HUES6 (cell line): Measurements from ENCODE around the gene FBXW9.
"Not testable (repeated sequence)": the region's sequence is repeated elsewhere in the genome, so short reads cannot be mapped to it uniquely, and the experiment has no call there.

Source experiments
- H3K27ac ChIP-seq: 2 replicates; pipeline ENCODE4 v1.7.0; 2013; ENCODE audit warnings: low read depth, mild to moderate bottlenecking, low read length, inconsistent platforms
- H3K27me3 ChIP-seq: 2 replicates; pipeline ENCODE4 v1.6.1; 2013; ENCODE audit warnings: low read length; ENCODE audit not compliant: control insufficient read depth, insufficient read depth
- H3K36me3 ChIP-seq: 2 replicates; pipeline ENCODE4 v1.6.1; 2013; ENCODE audit warnings: low read length; ENCODE audit not compliant: control insufficient read depth, insufficient read depth
- H3K4me1 ChIP-seq: 2 replicates; pipeline ENCODE4 v1.6.1; 2013; ENCODE audit warnings: low read length; ENCODE audit not compliant: control insufficient read depth, insufficient read depth
- H3K4me3 ChIP-seq: 2 replicates; pipeline ENCODE4 v1.5.1; 2013; ENCODE audit warnings: low read depth, low read length
- H3K9ac ChIP-seq: one replicate; pipeline ENCODE4 v1.6.1; 2013; ENCODE audit warnings: mild to moderate bottlenecking, low read length
- H3K9me3 ChIP-seq: 2 replicates; pipeline ENCODE4 v1.6.1; 2013; ENCODE audit warnings: low read depth, low read length; ENCODE audit not compliant: control insufficient read depth, insufficient read depth

The FBXW9 gene

GRCh38 chr19:12648088-12648487 is 48.3 kb downstream of the FBXW9 start:
- H3K27ac ChIP-seq: no peak overlapping the region; the same call in 1 of the 2 replicates
- peak overlapping the region; percentile 76 for H3K4me3 ChIP-seq
- H3K9me3 ChIP-seq: no peaks in the 10 kb centered on the region
- H3K36me3 ChIP-seq: peaks cover 6% of the 10 kb centered on the region
- no peaks in the 10 kb centered on the region for H3K27me3 ChIP-seq
- peak overlapping the region; percentile 17 for H3K9ac ChIP-seq
- H3K4me1 ChIP-seq: no peaks in the 10 kb centered on the region

DNA sequence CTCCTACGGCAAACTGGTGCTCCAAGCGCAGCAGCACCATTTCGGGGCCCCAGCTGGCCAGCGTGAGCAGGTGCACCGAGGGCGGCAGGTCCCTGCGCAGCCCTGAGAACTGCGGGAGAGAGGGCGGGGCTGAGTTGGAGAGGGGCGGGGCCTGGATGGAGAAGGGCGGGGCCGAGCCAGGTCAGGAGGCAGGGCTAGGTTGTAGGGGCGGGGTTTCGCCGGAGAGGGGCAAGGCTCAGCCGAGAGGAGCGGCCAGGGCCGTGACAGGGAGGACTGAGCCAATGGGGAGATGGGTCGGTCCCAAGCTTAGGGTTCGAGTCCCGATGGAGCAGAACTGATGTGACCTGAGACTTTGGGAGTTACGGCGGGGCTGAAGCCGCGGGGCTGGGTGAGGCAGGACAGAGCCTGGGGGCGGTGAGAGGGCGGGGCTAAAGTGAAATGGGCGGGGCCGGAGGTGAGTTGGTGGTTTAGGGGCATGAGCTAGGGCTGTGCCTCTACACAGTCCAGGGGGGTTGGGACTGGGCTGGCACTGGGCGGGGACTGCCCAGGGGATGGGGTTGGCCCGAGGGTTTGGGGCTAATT is 48.9 kb downstream of the FBXW9 start:
- Histone ChIP-seq H3K4me1 (no peaks in the 10 kb centered on the region), H3K9ac (peak overlapping the region; percentile 17), H3K27ac (no peak overlapping the region), H3K4me3 (peak overlapping the region; percentile 76), H3K9me3 (no peaks in the 10 kb centered on the region), H3K27me3 (no peaks in the 10 kb centered on the region), H3K36me3 (peaks cover 6% of the 10 kb centered on the region)

GRCh38 chr19:12647047-12647446 is 49.4 kb downstream of the FBXW9 start:
- Histone ChIP-seq H3K27me3 (no peaks in the 10 kb centered on the region), H3K9me3 (no peaks in the 10 kb centered on the region), H3K4me3 (peak overlapping the region; percentile 30), H3K4me1 (no peaks in the 10 kb centered on the region), H3K27ac (no peak overlapping the region), H3K36me3 (peaks cover 4% of the 10 kb centered on the region; the same call in 1 of the 2 replicates), H3K9ac (no peak overlapping the region)

DNA sequence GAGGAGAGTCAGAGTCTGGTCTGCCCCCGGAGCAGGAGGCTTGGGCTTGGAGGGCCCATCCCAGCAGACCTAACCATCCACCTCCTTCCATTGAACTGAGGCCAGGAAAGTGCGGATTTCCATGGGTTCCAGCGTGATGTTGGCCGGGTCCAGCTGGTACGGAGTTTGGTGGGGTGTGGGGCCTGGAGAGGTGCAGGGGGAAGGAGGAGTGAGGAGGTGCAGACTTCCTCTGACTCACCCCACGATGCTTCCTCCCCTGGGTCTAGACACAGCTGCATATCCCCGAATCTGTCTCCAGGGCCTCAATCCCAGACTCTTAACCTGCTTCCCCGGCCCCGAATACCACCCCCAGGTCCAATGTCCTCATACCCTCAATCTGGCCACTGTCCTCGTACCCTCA is 49.9 kb downstream of the FBXW9 start:
- H3K4me1 ChIP-seq: no peaks in the 10 kb centered on the region

DNA sequence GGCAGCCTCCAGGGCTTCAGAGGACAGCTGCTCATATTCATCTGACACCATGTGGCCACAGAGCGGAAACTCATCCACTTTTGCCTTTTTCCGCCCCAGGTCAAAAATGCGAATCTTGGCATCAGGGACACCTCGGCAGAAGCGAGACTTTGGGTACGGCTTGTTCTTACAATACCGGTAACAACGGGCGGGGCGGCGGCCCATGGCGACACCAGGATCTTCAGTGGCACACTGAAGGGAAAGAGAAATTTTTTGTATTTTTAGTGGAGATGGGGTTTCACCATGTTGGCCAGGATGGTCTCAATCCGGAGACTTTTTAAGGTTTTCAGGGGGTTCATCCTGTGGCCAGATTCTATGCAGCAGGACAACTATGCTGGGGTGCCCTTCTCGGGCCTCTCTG is 52.7 kb downstream of the FBXW9 start:
- not testable (repeated sequence) for H3K27ac ChIP-seq, H3K9ac ChIP-seq, H3K36me3 ChIP-seq, H3K4me1 ChIP-seq, H3K9me3 ChIP-seq, H3K27me3 ChIP-seq, H3K4me3 ChIP-seq

More for the DNA sequence above, 49.9 kb downstream of the FBXW9 start:
- Histone ChIP-seq H3K9ac (no peak overlapping the region), H3K27me3 (no peaks in the 10 kb centered on the region), H3K36me3 (peaks cover 2% of the 10 kb centered on the region; the same call in 1 of the 2 replicates), H3K4me3 (no peak overlapping the region), H3K9me3 (no peaks in the 10 kb centered on the region), H3K27ac (no peak overlapping the region)

- Histone ChIP-seq H3K27ac (no peak overlapping the region), H3K36me3 (no peaks in the 10 kb centered on the region), H3K9me3 (0 out of 2 replicates have a peak, but pooled peaks cover 3% of the 10 kb centered on the region), H3K4me1 (0 out of 2 replicates have a peak, but pooled peaks cover 3% of the 10 kb centered on the region), H3K9ac (no peak overlapping the region), H3K4me3 (no peak overlapping the region), H3K27me3 (0 out of 2 replicates have a peak, but pooled peaks cover 2% of the 10 kb centered on the region)
These were observed 53.9 kb downstream of the FBXW9 start for GRCh38 chr19:12642506-12642905.

- Histone ChIP-seq H3K27me3 (0 out of 2 replicates have a peak, but pooled peaks cover 2% of the 10 kb centered on the region), H3K27ac (no peak overlapping the region), H3K9ac (no peak overlapping the region), H3K4me1 (0 out of 2 replicates have a peak, but pooled peaks cover 3% of the 10 kb centered on the region), H3K36me3 (no peaks in the 10 kb centered on the region), H3K9me3 (0 out of 2 replicates have a peak, but pooled peaks cover 3% of the 10 kb centered on the region), H3K4me3 (no peak overlapping the region)
These were observed 55.0 kb downstream of the FBXW9 start for GRCh38 chr19:12641456-12641855.

- peak overlapping the region; percentile 37 for H3K9ac ChIP-seq
- H3K27ac ChIP-seq: no peak overlapping the region
- H3K4me3 ChIP-seq: peak overlapping the region; percentile 57
- no peaks in the 10 kb centered on the region for H3K36me3 ChIP-seq
- H3K27me3 ChIP-seq: 0 out of 2 replicates have a peak, but pooled peaks cover 2% of the 10 kb centered on the region
- 0 out of 2 replicates have a peak, but pooled peaks cover 3% of the 10 kb centered on the region for H3K4me1 ChIP-seq
- 0 out of 2 replicates have a peak, but pooled peaks cover 3% of the 10 kb centered on the region for H3K9me3 ChIP-seq
These were observed 56.4 kb downstream of the FBXW9 start for GRCh38 chr19:12639901-12640613.
